Esophagus squamous epithelium (tissue), 4 donors: Measurements from ENCODE around the gene NPY4R2.
"Not testable (repeated sequence)": the region's sequence is repeated elsewhere in the genome, so short reads cannot be mapped to it uniquely, and the experiment has no call there.

Experiments
- POLR2A ChIP-seq, 4 donors: fragments of 450-650 bp; IDR thresholded peaks; one replicate each; pipeline ENCODE4 v1.6.1; 2017; ENCODE audit warnings: antibody characterized with exemption in 4 of 4, mild to moderate bottlenecking in 4 of 4, moderate library complexity in 3 of 4
- TF ChIP-seq, protein P1 (sequence below), 6 experiments: fragments of 450-650 bp in 4 of 6; fragments of 200-600 bp in 2 of 6; sonication (generic) in 2 of 6; IDR thresholded peaks; one replicate each; pipeline ENCODE4 v1.5.1; 2016 to 2019; ENCODE audit warnings: antibody characterized with exemption in 6 of 6, mild to moderate bottlenecking in 4 of 6, moderate library complexity in 4 of 6

DNA sequence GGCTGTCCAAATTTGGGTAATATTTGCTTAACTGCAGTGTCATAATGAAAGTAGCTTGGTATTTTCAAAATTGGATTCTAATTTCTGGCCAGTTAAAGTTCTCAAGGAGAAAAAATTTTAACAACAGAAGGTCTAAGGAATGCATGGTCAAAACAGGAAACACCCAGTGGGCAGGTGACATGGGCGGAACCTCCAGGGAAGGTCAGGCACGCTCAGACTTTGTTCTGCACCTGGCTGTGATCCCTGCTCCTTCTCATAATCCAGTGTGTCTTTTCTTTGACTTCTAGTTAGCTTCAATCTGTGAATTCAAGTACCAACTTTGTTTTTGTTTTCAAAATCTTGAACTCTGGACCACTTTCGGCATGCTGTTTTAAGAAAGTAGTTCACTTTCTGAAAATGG lies 34.2 kb upstream of the NPY4R2 start:
- TF ChIP-seq, protein P1, sequence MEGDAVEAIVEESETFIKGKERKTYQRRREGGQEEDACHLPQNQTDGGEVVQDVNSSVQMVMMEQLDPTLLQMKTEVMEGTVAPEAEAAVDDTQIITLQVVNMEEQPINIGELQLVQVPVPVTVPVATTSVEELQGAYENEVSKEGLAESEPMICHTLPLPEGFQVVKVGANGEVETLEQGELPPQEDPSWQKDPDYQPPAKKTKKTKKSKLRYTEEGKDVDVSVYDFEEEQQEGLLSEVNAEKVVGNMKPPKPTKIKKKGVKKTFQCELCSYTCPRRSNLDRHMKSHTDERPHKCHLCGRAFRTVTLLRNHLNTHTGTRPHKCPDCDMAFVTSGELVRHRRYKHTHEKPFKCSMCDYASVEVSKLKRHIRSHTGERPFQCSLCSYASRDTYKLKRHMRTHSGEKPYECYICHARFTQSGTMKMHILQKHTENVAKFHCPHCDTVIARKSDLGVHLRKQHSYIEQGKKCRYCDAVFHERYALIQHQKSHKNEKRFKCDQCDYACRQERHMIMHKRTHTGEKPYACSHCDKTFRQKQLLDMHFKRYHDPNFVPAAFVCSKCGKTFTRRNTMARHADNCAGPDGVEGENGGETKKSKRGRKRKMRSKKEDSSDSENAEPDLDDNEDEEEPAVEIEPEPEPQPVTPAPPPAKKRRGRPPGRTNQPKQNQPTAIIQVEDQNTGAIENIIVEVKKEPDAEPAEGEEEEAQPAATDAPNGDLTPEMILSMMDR (IDR thresholded peaks at IDR 0.05): not testable (repeated sequence)
- not testable (repeated sequence) for TF ChIP-seq POLR2A (IDR thresholded peaks at IDR 0.05)
